Liver (tissue), 2 donors: Measurements from ENCODE around the gene RPS3.

Experiments used
- FOXA1 ChIP-seq: IDR thresholded peaks from 2 replicates; pipeline ENCODE4 v1.6.1; 2016; ENCODE audit warnings: antibody characterized with exemption
- TF ChIP-seq, protein P1 (sequence below): fragments of 150-350 bp; IDR thresholded peaks from 2 replicates; pipeline ENCODE4 v1.5.1; 2017; ENCODE audit warnings: improper control_type of control experiment, low read depth, low read length; ENCODE audit not compliant: missing input control
- donor health status: healthy.

DNA sequence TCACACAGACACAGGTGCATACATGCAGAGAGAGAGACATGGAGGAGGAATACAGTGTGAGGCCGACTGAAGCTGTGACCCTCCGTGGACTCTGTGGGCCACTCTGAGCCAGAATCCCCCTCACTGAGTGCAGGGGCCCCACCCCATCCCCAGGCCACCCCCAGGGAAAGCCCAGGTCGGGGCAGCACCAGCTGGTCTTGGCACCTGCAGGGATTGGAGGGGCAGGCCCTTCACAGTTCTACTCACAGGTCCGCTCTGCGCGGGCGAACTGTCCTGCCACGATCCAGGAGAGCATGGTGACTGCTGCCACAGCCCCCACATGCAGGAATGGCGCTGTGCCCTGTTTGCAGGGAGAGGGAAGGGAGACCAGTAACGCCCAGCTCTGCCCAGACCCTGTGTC is 50.0 kb downstream of the RPS3 start:
- no peak for TF ChIP-seq FOXA1
- TF ChIP-seq, protein P1, sequence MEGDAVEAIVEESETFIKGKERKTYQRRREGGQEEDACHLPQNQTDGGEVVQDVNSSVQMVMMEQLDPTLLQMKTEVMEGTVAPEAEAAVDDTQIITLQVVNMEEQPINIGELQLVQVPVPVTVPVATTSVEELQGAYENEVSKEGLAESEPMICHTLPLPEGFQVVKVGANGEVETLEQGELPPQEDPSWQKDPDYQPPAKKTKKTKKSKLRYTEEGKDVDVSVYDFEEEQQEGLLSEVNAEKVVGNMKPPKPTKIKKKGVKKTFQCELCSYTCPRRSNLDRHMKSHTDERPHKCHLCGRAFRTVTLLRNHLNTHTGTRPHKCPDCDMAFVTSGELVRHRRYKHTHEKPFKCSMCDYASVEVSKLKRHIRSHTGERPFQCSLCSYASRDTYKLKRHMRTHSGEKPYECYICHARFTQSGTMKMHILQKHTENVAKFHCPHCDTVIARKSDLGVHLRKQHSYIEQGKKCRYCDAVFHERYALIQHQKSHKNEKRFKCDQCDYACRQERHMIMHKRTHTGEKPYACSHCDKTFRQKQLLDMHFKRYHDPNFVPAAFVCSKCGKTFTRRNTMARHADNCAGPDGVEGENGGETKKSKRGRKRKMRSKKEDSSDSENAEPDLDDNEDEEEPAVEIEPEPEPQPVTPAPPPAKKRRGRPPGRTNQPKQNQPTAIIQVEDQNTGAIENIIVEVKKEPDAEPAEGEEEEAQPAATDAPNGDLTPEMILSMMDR = no peak
